ENCODE measurements around the gene AGPS. TPM values are rescaled to one million over a fixed set of nuclear protein-coding genes. Genes with fewer than 3 reads are reported as not detected.

AGPS gene
- total and polyA plus RNA-seq, 10 of the 15 experiments (the other 5 are each of a cell fraction or from before 2014, with no cell fraction given): 7.9 to 54.2 (median 38.7) TPM

- H3K27me3 ChIP-seq (replicated peaks in 1 of 2; ENCODE audit: control insufficient read depth in 2 of 2, insufficient read depth in 2 of 2, low read length in 1 of 2): no peaks in the 10 kb centered on the region
- ChIA-PET RAD21 (ENCODE audit: unreplicated experiment) (interaction anchor here (0.9 kb wide), 1 partner anchor 217 kb away, joined by 3 read pairs; no protein-coding TSS in a partner anchor), CTCF (no interaction called here), SMC1A (ENCODE audit: uncharacterized antibody, unreplicated experiment) (interaction anchor here (1.1 to 1.4 kb wide), 4 partner anchors 9 to 81 kb away, joined by 3 to 5 read pairs (median 4); no protein-coding TSS in a partner anchor), POLR2A (no interaction called here)
- H3K79me2 ChIP-seq (ENCODE audit: control insufficient read depth, insufficient read depth, low read length): no peaks in the 10 kb centered on the region; the same call in 1 of the 2 replicates
- H4K20me1 ChIP-seq (ENCODE audit: control insufficient read depth, insufficient read depth): no peaks in the 10 kb centered on the region
- BruUV-seq (replicated peaks): no TSS peak
- DNase-seq (ENCODE audit: low read depth, low spot score) (no peak), FAIRE-seq (no peak), ATAC-seq (no peak)
- WGBS (ENCODE audit: insufficient coverage, insufficient replicate concordance, low lambda C conversion rate, missing lambda C conversion rate): 94% methylated on average over 5 of the region's 5 CpGs
- in situ Hi-C loops (cut with MboI) (no loop called here), intact Hi-C loops (cut with micrococcal nuclease; ENCODE audit: unreplicated experiment) (loop anchor here (5.0 kb wide), 1 partner anchor 67 kb away; a partner anchor contains a TSS)
- H3K36me3 ChIP-seq (ENCODE audit: control insufficient read depth in 2 of 2, insufficient read depth in 2 of 2, low read length in 1 of 2): no peaks in the 10 kb centered on the region
- H3K4me3 ChIP-seq: no peak overlapping the region
- H3K9me3 ChIP-seq (replicated peaks; ENCODE audit: control insufficient read depth, insufficient read depth, low read length): peaks cover 3% of the 10 kb centered on the region; the same call in 1 of the 3 replicates
- peaks cover 30% of the 10 kb centered on the region for H3K4me1 ChIP-seq (ENCODE audit: control insufficient read depth, insufficient read depth, low read length)
- no peak overlapping the region for H3K27ac ChIP-seq (ENCODE audit: control insufficient read depth, insufficient read depth)
- no peak overlapping the region for H3K4me2 ChIP-seq (ENCODE audit: control insufficient read depth, insufficient read depth)
- no peak overlapping the region for H3K9ac ChIP-seq (ENCODE audit: control insufficient read depth, insufficient read depth, low read length)
- no peak overlapping the region for H2AFZ ChIP-seq (ENCODE audit: control insufficient read depth, low read depth, low read length)
- TF ChIP-seq EGR1 (IDR thresholded peaks at IDR 0.05; ENCODE audit: borderline replicate concordance in 1 of 2, low read depth in 2 of 2, low read length in 2 of 2): no peak
- TF ChIP-seq PAX5 (IDR thresholded peaks at IDR 0.05; ENCODE audit: borderline replicate concordance, low read depth, low read length): no peak
- TF ChIP-seq ZNF274 (IDR thresholded peaks at IDR 0.05; ENCODE audit: insufficient read depth, insufficient read length): no peak
- TF ChIP-seq WRNIP1 (IDR thresholded peaks at IDR 0.05; ENCODE audit: borderline replicate concordance, low read depth, low read length): no peak
- no peak for TF ChIP-seq SPI1 (IDR thresholded peaks at IDR 0.05; ENCODE audit: borderline replicate concordance, insufficient read depth, low read depth, low read length)
- no peak for TF ChIP-seq BHLHE40 (IDR thresholded peaks at IDR 0.05; ENCODE audit: borderline replicate concordance in 1 of 2, low read depth in 2 of 2, low read length in 1 of 2)
- TF ChIP-seq RELA (IDR thresholded peaks at IDR 0.05; ENCODE audit: borderline replicate concordance, partially characterized antibody): no peak
- no peak for TF ChIP-seq STAT1 (conservative IDR thresholded peaks at IDR 0.05)
- TF ChIP-seq, protein P1, sequence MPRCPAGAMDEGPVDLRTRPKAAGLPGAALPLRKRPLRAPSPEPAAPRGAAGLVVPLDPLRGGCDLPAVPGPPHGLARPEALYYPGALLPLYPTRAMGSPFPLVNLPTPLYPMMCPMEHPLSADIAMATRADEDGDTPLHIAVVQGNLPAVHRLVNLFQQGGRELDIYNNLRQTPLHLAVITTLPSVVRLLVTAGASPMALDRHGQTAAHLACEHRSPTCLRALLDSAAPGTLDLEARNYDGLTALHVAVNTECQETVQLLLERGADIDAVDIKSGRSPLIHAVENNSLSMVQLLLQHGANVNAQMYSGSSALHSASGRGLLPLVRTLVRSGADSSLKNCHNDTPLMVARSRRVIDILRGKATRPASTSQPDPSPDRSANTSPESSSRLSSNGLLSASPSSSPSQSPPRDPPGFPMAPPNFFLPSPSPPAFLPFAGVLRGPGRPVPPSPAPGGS (IDR thresholded peaks at IDR 0.05; ENCODE audit: borderline replicate concordance, insufficient read depth, low read depth, low read length, poor library complexity, severe bottlenecking): no peak
- TF ChIP-seq, protein P2, sequence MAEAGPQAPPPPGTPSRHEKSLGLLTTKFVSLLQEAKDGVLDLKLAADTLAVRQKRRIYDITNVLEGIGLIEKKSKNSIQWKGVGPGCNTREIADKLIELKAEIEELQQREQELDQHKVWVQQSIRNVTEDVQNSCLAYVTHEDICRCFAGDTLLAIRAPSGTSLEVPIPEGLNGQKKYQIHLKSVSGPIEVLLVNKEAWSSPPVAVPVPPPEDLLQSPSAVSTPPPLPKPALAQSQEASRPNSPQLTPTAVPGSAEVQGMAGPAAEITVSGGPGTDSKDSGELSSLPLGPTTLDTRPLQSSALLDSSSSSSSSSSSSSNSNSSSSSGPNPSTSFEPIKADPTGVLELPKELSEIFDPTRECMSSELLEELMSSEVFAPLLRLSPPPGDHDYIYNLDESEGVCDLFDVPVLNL (IDR thresholded peaks at IDR 0.05; ENCODE audit: low read depth, low read length): no peak
- TF ChIP-seq JUNB (IDR thresholded peaks at IDR 0.05): no peak
- TF ChIP-seq, protein P3, sequence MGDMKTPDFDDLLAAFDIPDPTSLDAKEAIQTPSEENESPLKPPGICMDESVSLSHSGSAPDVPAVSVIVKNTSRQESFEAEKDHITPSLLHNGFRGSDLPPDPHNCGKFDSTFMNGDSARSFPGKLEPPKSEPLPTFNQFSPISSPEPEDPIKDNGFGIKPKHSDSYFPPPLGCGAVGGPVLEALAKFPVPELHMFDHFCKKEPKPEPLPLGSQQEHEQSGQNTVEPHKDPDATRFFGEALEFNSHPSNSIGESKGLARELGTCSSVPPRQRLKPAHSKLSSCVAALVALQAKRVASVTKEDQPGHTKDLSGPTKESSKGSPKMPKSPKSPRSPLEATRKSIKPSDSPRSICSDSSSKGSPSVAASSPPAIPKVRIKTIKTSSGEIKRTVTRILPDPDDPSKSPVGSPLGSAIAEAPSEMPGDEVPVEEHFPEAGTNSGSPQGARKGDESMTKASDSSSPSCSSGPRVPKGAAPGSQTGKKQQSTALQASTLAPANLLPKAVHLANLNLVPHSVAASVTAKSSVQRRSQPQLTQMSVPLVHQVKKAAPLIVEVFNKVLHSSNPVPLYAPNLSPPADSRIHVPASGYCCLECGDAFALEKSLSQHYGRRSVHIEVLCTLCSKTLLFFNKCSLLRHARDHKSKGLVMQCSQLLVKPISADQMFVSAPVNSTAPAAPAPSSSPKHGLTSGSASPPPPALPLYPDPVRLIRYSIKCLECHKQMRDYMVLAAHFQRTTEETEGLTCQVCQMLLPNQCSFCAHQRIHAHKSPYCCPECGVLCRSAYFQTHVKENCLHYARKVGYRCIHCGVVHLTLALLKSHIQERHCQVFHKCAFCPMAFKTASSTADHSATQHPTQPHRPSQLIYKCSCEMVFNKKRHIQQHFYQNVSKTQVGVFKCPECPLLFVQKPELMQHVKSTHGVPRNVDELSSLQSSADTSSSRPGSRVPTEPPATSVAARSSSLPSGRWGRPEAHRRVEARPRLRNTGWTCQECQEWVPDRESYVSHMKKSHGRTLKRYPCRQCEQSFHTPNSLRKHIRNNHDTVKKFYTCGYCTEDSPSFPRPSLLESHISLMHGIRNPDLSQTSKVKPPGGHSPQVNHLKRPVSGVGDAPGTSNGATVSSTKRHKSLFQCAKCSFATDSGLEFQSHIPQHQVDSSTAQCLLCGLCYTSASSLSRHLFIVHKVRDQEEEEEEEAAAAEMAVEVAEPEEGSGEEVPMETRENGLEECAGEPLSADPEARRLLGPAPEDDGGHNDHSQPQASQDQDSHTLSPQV (IDR thresholded peaks at IDR 0.05): no peak
- no peak for TF ChIP-seq FOXM1 (IDR thresholded peaks at IDR 0.05; ENCODE audit: low read depth, low read length)
- no peak for TF ChIP-seq BMI1 (IDR thresholded peaks at IDR 0.05; ENCODE audit: borderline replicate concordance)
- no peak for TF ChIP-seq ESRRA (IDR thresholded peaks at IDR 0.05; ENCODE audit: low read length)
- no peak for TF ChIP-seq ASH2L (IDR thresholded peaks at IDR 0.05; ENCODE audit: borderline replicate concordance, low read depth)
Measured at GRCh38 chr2:177550264-177551200, 158.0 kb downstream of the AGPS start.
